K562 (cell line): ENCODE measurements around the gene CSF3.

Source experiments
- ATF2 ChIP-seq: sonication (generic); formaldehyde crosslinking; IDR thresholded peaks from 2 replicates; pipeline ENCODE4 v1.8.1; 2022; ENCODE audit warnings: missing genetic modification reagents
- BACH1 ChIP-seq: fragments of 200-800 bp; sonication (Bioruptor generic); IDR thresholded peaks from 2 replicates; pipeline ENCODE4 v1.6.1; 2016; ENCODE audit warnings: missing genetic modification characterization, missing compliant biosample characterization
- CTCF ChIP-seq, 3 experiments: IDR thresholded peaks in 2 of 3; conservative IDR thresholded peaks in 1 of 3; 2 replicates each; pipeline ENCODE4 v1.5.1; 2011 to 2012; ENCODE audit warnings: low read length in 3 of 3, mild to moderate bottlenecking in 3 of 3, control low read depth in 2 of 3, improper control_type of control experiment in 1 of 3, inconsistent platforms in 1 of 3, low read depth in 1 of 3, mixed read lengths in 1 of 3, moderate library complexity in 1 of 3; ENCODE audit not compliant: insufficient read depth in 2 of 3
- DMBX1 ChIP-seq: fragments of 250-450 bp; sonication (Bioruptor Pico); IDR thresholded peaks from 2 replicates; pipeline ENCODE4 v1.8.0; 2022; ENCODE audit warnings: inconsistent platforms, mild to moderate bottlenecking, moderate library complexity, borderline replicate concordance
- GTF2E2 ChIP-seq: fragments of 200-800 bp; sonication (Bioruptor generic); IDR thresholded peaks from 2 replicates; pipeline ENCODE4 v1.6.1; 2016; ENCODE audit warnings: missing genetic modification characterization, missing compliant biosample characterization
- KLF1 ChIP-seq: fragments of 450-650 bp; IDR thresholded peaks from 2 replicates; pipeline ENCODE4 v1.6.1; 2016; ENCODE audit warnings: missing genetic modification characterization, missing compliant biosample characterization
- NR2C1 ChIP-seq, 2 experiments: fragments of 450-650 bp; IDR thresholded peaks; 2 replicates each; pipeline ENCODE4 v1.6.1; 2017; ENCODE audit warnings: mild to moderate bottlenecking in 2 of 2, antibody characterized with exemption in 1 of 2, inconsistent platforms in 1 of 2, missing compliant biosample characterization in 1 of 2, missing genetic modification characterization in 1 of 2
- POLR2A ChIP-seq: fragments of 450-650 bp; conservative IDR thresholded peaks from 2 replicates; pipeline ENCODE4 v1.6.1; 2016
- RFX5 ChIP-seq: IDR thresholded peaks from 2 replicates; pipeline ENCODE4 v1.6.1; 2011; ENCODE audit warnings: low read depth, mild to moderate bottlenecking, improper control_type of control experiment, low read length
- SMC3 ChIP-seq: conservative IDR thresholded peaks from 2 replicates; pipeline ENCODE4 v1.6.1; 2011; ENCODE audit warnings: low read depth, low read length, improper control_type of control experiment; ENCODE audit not compliant: insufficient read depth
- TAF1 ChIP-seq: IDR thresholded peaks from 2 replicates; pipeline ENCODE4 v1.6.1; 2011; ENCODE audit warnings: mild to moderate bottlenecking, low read length, moderate library complexity; ENCODE audit not compliant: insufficient read depth, control insufficient read depth, severe bottlenecking; ENCODE audit errors: extremely low read depth
- TBL1XR1 ChIP-seq, 2 experiments: IDR thresholded peaks; 2 replicates each; pipeline ENCODE4 v1.6.1; 2012; ENCODE audit warnings: improper control_type of control experiment in 2 of 2, low read length in 2 of 2, mild to moderate bottlenecking in 1 of 2
- YY1 ChIP-seq, 3 experiments: IDR thresholded peaks; 2 replicates each; pipeline ENCODE4 v1.6.1; 2011; ENCODE audit warnings: low read length in 2 of 3, mild to moderate bottlenecking in 2 of 3, moderate library complexity in 2 of 3, borderline replicate concordance in 1 of 3, control low read depth in 1 of 3, low read depth in 1 of 3; ENCODE audit not compliant: insufficient read depth in 3 of 3, insufficient replicate concordance in 2 of 3, control insufficient read depth in 1 of 3, insufficient read length in 1 of 3; ENCODE audit errors: extremely low read depth in 1 of 3
- TF ChIP-seq, protein P1 (sequence below), 2 experiments: fragments of 200-800 bp in 1 of 2; sonication (Bioruptor generic) in 1 of 2; sonication (generic) in 1 of 2; formaldehyde crosslinking in 1 of 2; IDR thresholded peaks in 1 of 2; conservative IDR thresholded peaks in 1 of 2; 2 replicates each; pipeline versions ENCODE4 v1.5.0 to v1.6.1; 2016 to 2020; ENCODE audit warnings: missing compliant biosample characterization in 1 of 2, missing genetic modification characterization in 1 of 2, missing genetic modification reagents in 1 of 2

GRCh38 chr17:40022961-40023541 is 7.8 kb downstream of the CSF3 start:
- TF ChIP-seq RFX5 (no peak), CTCF (IDR thresholded peaks at IDR 0.05 in 2 of 3, conservative IDR thresholded peaks at IDR 0.05 in 1 of 3; ENCODE audit: insufficient read depth in 2 of 3, low read depth in 1 of 3, low read length in 3 of 3) (no peak), ATF2 (CRISPR knock-in tag) (no peak), BACH1 (tag) (no peak), DMBX1 (no peak), POLR2A (no peak), TAF1 (no peak), NR2C1 (IDR thresholded peaks at IDR 0.05) (no peak), NR2C1 (tag; IDR thresholded peaks at IDR 0.05) (no peak), GTF2E2 (tag) (no peak), SMC3 (no peak), YY1 (IDR thresholded peaks at IDR 0.05; ENCODE audit: borderline replicate concordance in 1 of 3, control insufficient read depth in 1 of 3, extremely low read depth in 1 of 3, insufficient read depth in 3 of 3, insufficient read length in 1 of 3, insufficient replicate concordance in 2 of 3, low read depth in 1 of 3, low read length in 2 of 3) (no peak), KLF1 (tag) (no peak), TBL1XR1 (IDR thresholded peaks at IDR 0.05; ENCODE audit: low read length in 2 of 2) (no peak)
- TF ChIP-seq, protein P1, sequence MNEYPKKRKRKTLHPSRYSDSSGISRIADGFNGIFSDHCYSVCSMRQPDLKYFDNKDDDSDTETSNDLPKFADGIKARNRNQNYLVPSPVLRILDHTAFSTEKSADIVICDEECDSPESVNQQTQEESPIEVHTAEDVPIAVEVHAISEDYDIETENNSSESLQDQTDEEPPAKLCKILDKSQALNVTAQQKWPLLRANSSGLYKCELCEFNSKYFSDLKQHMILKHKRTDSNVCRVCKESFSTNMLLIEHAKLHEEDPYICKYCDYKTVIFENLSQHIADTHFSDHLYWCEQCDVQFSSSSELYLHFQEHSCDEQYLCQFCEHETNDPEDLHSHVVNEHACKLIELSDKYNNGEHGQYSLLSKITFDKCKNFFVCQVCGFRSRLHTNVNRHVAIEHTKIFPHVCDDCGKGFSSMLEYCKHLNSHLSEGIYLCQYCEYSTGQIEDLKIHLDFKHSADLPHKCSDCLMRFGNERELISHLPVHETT (CRISPR knock-in tag; conservative IDR thresholded peaks at IDR 0.05 in 1 of 2, IDR thresholded peaks at IDR 0.05 in 1 of 2) = no peak
